UCSD-AML1 (cell line): ENCODE results near the gene GRM2.
"Not testable (repeated sequence)": the region's sequence is repeated elsewhere in the genome, so short reads cannot be mapped to it uniquely, and the experiment has no call there.

Experiments
- DNase-seq: peaks from one replicate; lab custom pipeline; 2025; ENCODE audit not compliant: unreplicated experiment; lab: John Stamatoyannopoulos, UW

The GRM2 gene

GRCh38 chr3:51721062-51721745 is 14.3 kb downstream of the GRM2 start:
- no peak for DNase-seq

DNA sequence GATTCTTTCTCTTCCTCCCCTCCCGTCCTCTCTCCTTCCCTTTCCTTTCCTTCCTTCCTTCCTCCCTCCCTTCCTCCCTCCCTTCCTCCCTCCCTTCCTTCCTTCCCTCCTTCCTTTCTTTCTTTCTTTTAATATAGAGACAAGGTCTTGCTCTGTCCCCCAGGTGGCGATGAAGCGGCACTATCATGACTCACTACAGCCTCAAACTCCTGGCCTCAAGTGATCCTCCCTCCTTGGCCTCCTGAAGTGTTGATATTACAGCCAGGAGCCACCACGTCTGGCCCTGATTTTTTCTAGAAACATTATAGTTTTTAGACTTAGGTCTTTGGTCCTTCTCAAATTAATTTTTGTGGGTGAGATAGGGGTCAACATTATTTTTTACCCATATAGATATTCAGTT is 15.5 kb downstream of the GRM2 start:
- no peak for DNase-seq

DNA sequence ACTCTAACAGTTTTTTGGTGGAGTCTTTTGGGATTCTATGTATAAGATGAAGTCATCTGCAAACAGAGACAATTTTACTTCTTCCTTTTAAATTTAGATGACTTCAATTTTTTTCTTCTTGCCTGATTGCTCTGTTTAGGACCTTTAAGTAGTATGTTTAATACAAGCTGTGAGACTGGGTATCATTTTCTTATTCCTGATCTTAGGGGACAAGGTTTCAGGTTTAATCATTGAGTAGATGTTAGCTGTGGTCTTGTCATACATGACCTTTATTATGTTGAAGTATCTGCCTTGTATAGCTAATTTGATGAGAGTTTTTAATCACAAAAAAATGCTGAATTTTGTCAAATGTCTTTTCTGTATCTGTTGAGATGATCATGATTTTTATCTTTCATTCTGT is 20.6 kb downstream of the GRM2 start:
- DNase-seq, result no peak

DNA sequence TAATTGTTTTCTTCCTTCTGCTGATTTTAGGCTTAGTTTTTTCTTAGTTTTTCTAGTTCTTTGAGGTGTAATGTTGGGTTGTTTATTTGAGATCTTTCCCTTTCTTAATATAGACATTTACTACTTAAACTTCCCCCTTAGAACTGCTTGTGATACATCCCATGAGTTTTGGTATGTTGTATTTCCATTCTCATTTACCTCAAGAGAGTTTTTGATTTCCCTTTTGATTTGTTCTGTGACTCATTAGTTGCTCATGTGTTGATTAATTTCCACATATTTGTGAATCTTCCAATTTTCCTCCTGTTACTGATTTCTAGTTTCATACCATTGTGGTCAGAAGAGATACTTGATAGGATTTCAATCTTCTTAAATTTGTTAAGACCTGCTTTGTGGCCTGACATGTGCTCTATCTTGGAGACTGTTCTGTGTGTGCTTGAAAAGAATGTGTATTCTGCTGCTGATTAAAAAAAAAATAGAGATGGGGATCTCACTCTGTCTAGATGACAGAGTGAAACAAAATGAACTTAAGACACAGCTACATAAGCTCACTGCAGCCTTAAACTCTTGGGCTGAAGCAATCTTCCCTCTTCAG is 22.3 kb downstream of the GRM2 start:
- DNase-seq, result no peak

GRCh38 chr3:51733859-51734571 is 27.1 kb downstream of the GRM2 start:
- no peak for DNase-seq

DNA sequence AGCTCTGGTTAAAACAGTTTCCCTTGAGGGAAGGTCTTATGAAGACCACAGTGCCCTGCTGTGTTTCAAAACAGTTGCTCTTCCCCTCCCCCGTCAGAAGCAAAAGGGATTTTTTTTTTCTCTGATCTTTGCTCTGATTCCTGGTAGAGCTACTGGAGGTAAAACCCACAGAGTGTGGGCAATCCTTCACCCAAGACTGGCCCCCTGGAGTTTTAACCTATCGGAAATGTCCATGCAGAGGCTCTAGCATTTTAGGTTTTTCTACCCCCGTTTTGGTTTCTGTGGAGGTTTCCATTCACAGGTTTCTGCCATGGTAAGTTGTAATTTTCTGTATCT is 27.7 kb downstream of the GRM2 start:
- no peak for DNase-seq

DNA sequence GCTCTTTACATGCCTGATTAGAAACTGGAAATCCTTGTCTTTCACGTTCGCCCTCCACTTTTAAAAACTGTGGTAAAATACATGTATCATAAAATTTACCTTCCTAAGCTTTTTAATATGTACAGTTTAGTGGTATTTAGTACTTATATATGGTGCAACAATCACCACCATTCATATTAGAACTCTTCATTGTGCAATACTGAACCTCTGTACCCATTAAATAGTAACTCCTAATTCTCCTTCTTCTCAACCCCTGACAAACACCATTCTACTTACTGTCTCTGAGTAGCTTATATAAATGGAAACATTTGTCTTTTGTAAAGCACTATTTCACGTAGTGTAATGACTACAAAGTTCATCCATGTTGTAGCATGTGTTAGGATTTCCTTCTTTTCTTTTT is 28.2 kb downstream of the GRM2 start:
- DNase-seq, result no peak

GRCh38 chr3:51735950-51736349 is 29.1 kb downstream of the GRM2 start:
- no peak for DNase-seq

DNA sequence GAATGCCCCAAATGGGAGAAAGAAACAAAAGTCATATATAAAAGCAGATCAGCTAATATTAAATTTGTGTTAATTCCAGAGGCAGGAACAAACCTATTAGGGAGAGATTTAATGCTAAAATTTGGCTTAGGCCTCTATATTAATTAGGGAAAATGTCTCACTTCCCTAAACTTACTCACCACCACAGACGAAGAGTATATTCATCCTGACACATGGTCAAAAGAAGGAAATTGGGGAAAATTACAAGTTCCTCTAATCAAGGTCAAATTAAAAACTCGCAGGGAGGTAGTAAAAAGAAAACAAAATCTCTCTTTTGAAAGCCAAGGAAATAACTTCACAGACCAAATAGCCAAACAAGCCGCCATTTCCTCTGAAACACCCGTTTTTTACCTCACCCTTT is 32.2 kb downstream of the GRM2 start:
- no peak for DNase-seq

DNA sequence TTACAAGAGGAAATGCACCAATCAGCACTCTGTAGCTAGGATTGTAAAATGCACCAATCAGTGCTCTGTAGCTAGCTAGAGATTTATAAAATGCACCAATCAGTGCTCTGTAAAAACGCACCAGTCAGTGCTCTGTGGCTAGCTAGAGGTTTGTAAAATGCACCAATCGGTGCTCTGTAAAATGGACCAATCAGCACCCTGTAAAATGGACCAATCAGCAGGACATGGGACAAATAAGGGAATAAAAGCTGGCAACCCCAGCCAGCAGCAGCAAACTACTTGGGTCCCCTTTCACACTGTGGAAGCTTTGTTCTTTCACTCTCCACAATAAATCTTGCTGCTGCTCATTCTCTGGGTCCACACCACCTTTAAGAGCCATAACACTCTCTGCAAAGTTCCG is 35.5 kb downstream of the GRM2 start:
- not testable (repeated sequence) for DNase-seq

- peak; percentile 26 for DNase-seq
Measured at GRCh38 chr3:51742978-51743377, 36.1 kb downstream of the GRM2 start.

DNA sequence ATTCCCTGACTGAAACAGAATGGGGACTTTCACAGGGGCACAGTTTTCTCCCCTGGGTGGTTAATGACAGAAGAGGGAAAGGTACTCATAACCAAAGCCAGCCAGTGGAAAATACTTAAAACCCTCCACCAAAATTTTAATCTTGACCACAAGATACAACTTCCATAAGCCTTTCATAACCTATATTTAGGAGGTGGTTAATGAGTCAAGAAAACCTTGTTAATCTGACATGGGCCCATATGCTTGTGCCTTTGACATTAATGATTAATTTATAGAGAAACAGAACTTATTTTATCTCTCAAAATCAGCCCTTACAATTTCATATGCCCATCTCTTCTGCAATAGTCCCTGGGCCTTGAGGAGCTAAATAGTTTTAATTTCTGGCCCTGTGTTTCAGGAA is 41.0 kb downstream of the GRM2 start:
- no peak for DNase-seq

DNA sequence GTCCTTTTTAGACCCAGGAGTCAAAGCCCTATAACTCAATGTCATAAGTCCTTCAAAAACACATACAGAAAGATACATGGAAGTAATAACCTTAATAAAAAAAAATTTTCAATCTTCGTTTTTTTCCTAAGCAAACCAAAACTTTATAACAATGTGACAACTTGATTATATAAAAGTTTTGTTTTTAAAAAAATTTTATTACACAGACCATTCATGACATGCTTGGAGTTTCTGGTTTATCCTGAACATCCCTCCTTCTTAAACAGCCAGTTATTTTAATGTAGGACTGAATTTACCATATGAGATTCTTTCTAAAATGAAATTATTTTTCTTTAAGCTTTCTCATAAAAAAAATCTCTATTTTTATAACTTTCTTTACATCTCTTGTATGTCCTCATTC is 41.5 kb downstream of the GRM2 start:
- DNase-seq, result no peak

GRCh38 chr3:51750878-51751277 is 44.0 kb downstream of the GRM2 start:
- no peak for DNase-seq

- DNase-seq, result no peak
Measured at GRCh38 chr3:51751287-51751686, 44.4 kb downstream of the GRM2 start.

- not testable (repeated sequence) for DNase-seq
Measured at GRCh38 chr3:51753763-51754750, 47.2 kb downstream of the GRM2 start.

DNA sequence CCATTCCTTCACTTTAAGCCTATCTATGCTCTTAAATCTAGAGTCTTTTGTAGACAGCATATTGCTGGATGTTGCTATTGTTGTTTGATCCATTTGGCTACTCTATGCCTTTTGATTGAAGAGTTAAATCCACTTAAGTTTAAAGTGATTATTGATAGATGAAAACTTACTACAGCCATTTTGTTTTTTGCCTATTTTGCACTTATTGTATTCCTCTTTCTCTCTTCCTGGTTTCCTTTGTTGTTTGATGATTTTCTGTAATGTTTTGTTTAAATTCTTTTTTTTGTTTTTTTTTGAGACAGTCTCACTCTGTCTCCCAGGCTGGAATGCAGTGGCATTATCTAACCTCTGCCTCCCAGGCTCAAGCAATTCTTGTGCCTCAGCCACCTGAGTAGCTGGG is 52.3 kb downstream of the GRM2 start:
- no peak for DNase-seq
